CD14-positive monocyte (primary cell): ENCODE data around the gene PDE11A. TPM values are rescaled to one million over a fixed set of nuclear protein-coding genes. Genes with fewer than 3 reads are reported as not detected.

Experiments
- DNase-seq, 3 donors: peaks; one replicate each; pipeline ENCODE4 v3.0.0-alpha.2; 2011 to 2022
- H2AFZ ChIP-seq: 2 replicates; pipeline ENCODE4 v1.6.0; 2012; ENCODE audit warnings: mild to moderate bottlenecking, low read depth, low read length, inconsistent platforms; ENCODE audit not compliant: insufficient read depth, poor library complexity, severe bottlenecking
- H3K27ac ChIP-seq, 2 donors: 1 replicate in 1 of 2; 2 replicates in 1 of 2; pipeline ENCODE4 v1.5.1; 2012 to 2013; ENCODE audit warnings: low read length in 2 of 2, control low read depth in 1 of 2, inconsistent platforms in 1 of 2, low read depth in 1 of 2, mild to moderate bottlenecking in 1 of 2
- H3K27me3 ChIP-seq, 2 donors: one replicate each; pipeline versions ENCODE4 v1.6.0 to v1.6.1; 2011 to 2013; ENCODE audit warnings: low read length in 2 of 2; ENCODE audit not compliant: control insufficient read depth in 2 of 2, insufficient read depth in 2 of 2
- H3K36me3 ChIP-seq, 2 donors: replicated peaks in 1 of 2; 1 replicate in 1 of 2; 2 replicates in 1 of 2; pipeline versions ENCODE4 v1.5.1 to v1.6.1; 2012 to 2013; ENCODE audit warnings: low read length in 2 of 2, control low read depth in 1 of 2, inconsistent platforms in 1 of 2, mild to moderate bottlenecking in 1 of 2; ENCODE audit not compliant: insufficient read depth in 2 of 2, control insufficient read depth in 1 of 2
- H3K4me1 ChIP-seq, 2 donors: 1 replicate in 1 of 2; 2 replicates in 1 of 2; pipeline versions ENCODE4 v1.5.1 to v1.6.1; 2012 to 2013; ENCODE audit warnings: low read length in 2 of 2, control low read depth in 1 of 2, inconsistent platforms in 1 of 2, mild to moderate bottlenecking in 1 of 2, moderate library complexity in 1 of 2; ENCODE audit not compliant: insufficient read depth in 2 of 2, control insufficient read depth in 1 of 2
- H3K4me2 ChIP-seq: replicated peaks from 2 replicates; pipeline ENCODE3; 2012; ENCODE audit warnings: low read length, moderate library complexity, mild to moderate bottlenecking; ENCODE audit not compliant: poor library complexity, severe bottlenecking; ENCODE audit errors: extremely low read depth
- H3K4me3 ChIP-seq, 3 experiments: fragments of 200-600 bp in 1 of 3; sonication (generic) in 1 of 3; replicated peaks in 1 of 3; 1 replicate in 2 of 3; 2 replicates in 1 of 3; pipeline ENCODE4 v1.5.1; 2011 to 2013; ENCODE audit warnings: low read length in 3 of 3, mild to moderate bottlenecking in 3 of 3, control low read depth in 2 of 3, low read depth in 2 of 3, inconsistent platforms in 1 of 3, moderate library complexity in 1 of 3
- H3K79me2 ChIP-seq: 2 replicates; pipeline ENCODE4 v1.6.0; 2012; ENCODE audit warnings: mild to moderate bottlenecking, control low read depth, inconsistent platforms, low read length, moderate library complexity; ENCODE audit not compliant: insufficient read depth
- H3K9ac ChIP-seq: 2 replicates; pipeline ENCODE4 v1.6.0; 2017; ENCODE audit warnings: low read length, mild to moderate bottlenecking; ENCODE audit not compliant: insufficient read depth, poor library complexity, severe bottlenecking
- H3K9me3 ChIP-seq, 2 donors: replicated peaks in 1 of 2; 1 replicate in 1 of 2; 2 replicates in 1 of 2; pipeline versions ENCODE4 v1.5.1 to v1.6.1; 2012 to 2013; ENCODE audit warnings: low read length in 2 of 2, control low read depth in 1 of 2; ENCODE audit not compliant: control insufficient read depth in 1 of 2, insufficient read depth in 1 of 2
- H4K20me1 ChIP-seq: 2 replicates; pipeline ENCODE4 v1.6.0; 2012; ENCODE audit warnings: mild to moderate bottlenecking, low read length, control low read depth, moderate library complexity; ENCODE audit not compliant: insufficient read depth
- H3K27ac Mint-ChIP-seq, 7 donors: one replicate each; pipeline ENCODE4 v1.8.0; 2020; ENCODE audit warnings: mild to moderate bottlenecking in 7 of 7, mixed read lengths in 7 of 7, moderate library complexity in 6 of 7, inconsistent platforms in 2 of 7
- H3K27me3 Mint-ChIP-seq, 3 donors: one replicate each; pipeline ENCODE4 v1.8.0; 2021 to 2022; ENCODE audit warnings: low read depth in 3 of 3, mild to moderate bottlenecking in 3 of 3, mixed read lengths in 3 of 3, moderate library complexity in 3 of 3, inconsistent platforms in 1 of 3
- H3K36me3 Mint-ChIP-seq, 2 donors: one replicate each; pipeline ENCODE4 v1.8.0; 2020; ENCODE audit warnings: mixed read lengths in 2 of 2, inconsistent platforms in 1 of 2, mild to moderate bottlenecking in 1 of 2
- H3K4me1 Mint-ChIP-seq: one replicate; pipeline ENCODE4 v1.8.0; 2020; ENCODE audit warnings: mild to moderate bottlenecking, mixed read lengths
- H3K4me3 Mint-ChIP-seq, 2 donors: one replicate each; pipeline ENCODE4 v1.8.0; 2020; ENCODE audit warnings: mild to moderate bottlenecking in 2 of 2, mixed read lengths in 2 of 2, moderate library complexity in 1 of 2
- H3K9me3 Mint-ChIP-seq, 7 donors: one replicate each; pipeline ENCODE4 v1.8.0; 2020 to 2022; ENCODE audit warnings: mixed read lengths in 7 of 7, mild to moderate bottlenecking in 6 of 7, moderate library complexity in 6 of 7, inconsistent platforms in 2 of 7
- WGBS: methylation state at CpG from one replicate; pipeline ENCODE4 v1.1.5; 2013; ENCODE audit warnings: missing lambda C conversion rate; ENCODE audit not compliant: insufficient coverage; 5-methylcytosine and 5-hydroxymethylcytosine counted together
- intact Hi-C, 2 donors: fragments of 100-400 bp; cut with micrococcal nuclease; formaldehyde crosslinking; loops; one replicate each; pipeline versions ENCODE4 v1.15.0 to v1.15.1; 2023
- polyA plus RNA-seq, 3 donors: library from polyadenylated mRNA; depleted of rRNA in 1 of 3; unstranded in 2 of 3; stranded (reverse) in 1 of 3; fragments of 300-500 nt in 2 of 3; fragments of >200 nt in 1 of 3; fragmentation: Illumina TruSeq in 2 of 3; gene quantifications; 1 replicate in 2 of 3; 2 replicates in 1 of 3; pipeline ENCODE4 v1.2.3, GENCODE V29; 2012 to 2021
- TF ChIP-seq, protein P1 (sequence below): fragments of 200-600 bp; IDR thresholded peaks from one replicate; pipeline ENCODE4 v1.8.0; 2022; ENCODE audit warnings: antibody characterized with exemption, mild to moderate bottlenecking

Gene PDE11A
- polyA plus RNA-seq, 3 donors: not detected

DNA sequence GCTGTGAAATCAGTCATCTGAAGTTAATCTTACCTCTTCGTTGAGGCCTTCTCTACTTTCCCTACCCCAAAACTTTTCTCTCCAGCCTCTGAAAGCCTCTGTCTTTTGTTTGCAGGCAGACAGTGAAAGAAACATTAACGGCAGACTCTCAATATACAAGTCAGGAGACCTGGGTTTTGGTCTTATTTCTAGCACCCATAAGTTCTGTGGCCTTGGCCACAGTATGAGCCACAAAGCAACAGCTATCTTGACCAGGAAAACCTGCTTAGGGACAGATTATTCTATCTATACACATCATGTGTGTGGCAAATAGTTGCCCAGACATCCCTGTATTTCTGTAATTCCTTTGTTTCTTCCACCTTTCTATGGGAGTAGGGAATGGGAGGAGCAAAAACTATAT is 361.7 kb downstream of the PDE11A start:
- Histone ChIP-seq H3K36me3 (no peaks in the 10 kb centered on the region), H3K4me1 (no peaks in the 10 kb centered on the region), H3K9me3 (no peaks in the 10 kb centered on the region), H2AFZ (no peak overlapping the region), H3K79me2 (no peaks in the 10 kb centered on the region), H3K27ac (no peak overlapping the region), H3K4me3 (no peak overlapping the region), H4K20me1 (no peaks in the 10 kb centered on the region), H3K9ac (no peak overlapping the region), H3K27me3 (no peaks in the 10 kb centered on the region), H3K4me2 (no peak overlapping the region)
- Mint-ChIP-seq H3K9me3 (no peaks in the 10 kb centered on the region), H3K4me3 (no peak overlapping the region), H3K36me3 (no peaks in the 10 kb centered on the region), H3K27ac (no peak overlapping the region), H3K27me3 (no peaks in the 10 kb centered on the region), H3K4me1 (no peaks in the 10 kb centered on the region)
- no peak for DNase-seq
- intact Hi-C loops: loop anchor here in 1 of 2 donors (10.0 kb wide), 1 partner anchor 54 kb away; no protein-coding TSS in a partner anchor
- 94% methylated on average over 2 of the region's 2 CpGs for WGBS
- TF ChIP-seq, protein P1, sequence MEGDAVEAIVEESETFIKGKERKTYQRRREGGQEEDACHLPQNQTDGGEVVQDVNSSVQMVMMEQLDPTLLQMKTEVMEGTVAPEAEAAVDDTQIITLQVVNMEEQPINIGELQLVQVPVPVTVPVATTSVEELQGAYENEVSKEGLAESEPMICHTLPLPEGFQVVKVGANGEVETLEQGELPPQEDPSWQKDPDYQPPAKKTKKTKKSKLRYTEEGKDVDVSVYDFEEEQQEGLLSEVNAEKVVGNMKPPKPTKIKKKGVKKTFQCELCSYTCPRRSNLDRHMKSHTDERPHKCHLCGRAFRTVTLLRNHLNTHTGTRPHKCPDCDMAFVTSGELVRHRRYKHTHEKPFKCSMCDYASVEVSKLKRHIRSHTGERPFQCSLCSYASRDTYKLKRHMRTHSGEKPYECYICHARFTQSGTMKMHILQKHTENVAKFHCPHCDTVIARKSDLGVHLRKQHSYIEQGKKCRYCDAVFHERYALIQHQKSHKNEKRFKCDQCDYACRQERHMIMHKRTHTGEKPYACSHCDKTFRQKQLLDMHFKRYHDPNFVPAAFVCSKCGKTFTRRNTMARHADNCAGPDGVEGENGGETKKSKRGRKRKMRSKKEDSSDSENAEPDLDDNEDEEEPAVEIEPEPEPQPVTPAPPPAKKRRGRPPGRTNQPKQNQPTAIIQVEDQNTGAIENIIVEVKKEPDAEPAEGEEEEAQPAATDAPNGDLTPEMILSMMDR: no peak

DNA sequence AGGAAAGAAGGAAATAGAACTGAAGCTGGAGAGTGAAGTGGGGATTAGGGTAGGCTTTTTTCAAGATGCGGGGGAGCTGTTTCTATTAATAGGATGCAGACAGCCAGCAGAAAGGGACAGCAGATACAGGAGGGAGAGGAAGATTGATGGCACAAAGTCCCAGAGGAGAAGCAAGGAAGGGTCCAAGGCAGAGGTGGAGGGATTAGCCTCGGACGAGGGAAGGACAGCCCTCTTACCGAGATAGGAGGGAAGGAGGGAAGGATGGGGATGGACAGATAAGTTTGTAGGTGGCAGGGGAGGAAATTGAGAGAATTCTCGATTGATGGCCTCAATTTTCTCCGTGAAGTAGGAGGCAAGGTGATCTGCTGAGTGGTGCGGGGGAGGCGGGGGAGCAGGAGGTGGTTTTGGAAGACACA is 362.6 kb downstream of the PDE11A start:
- no peaks in the 10 kb centered on the region for H3K9me3 ChIP-seq
- H3K36me3 Mint-ChIP-seq: no peaks in the 10 kb centered on the region
- no peak overlapping the region for H3K4me2 ChIP-seq
- no peak overlapping the region for H2AFZ ChIP-seq
- 90% methylated on average over 8 of the region's 8 CpGs for WGBS
- H4K20me1 ChIP-seq: no peaks in the 10 kb centered on the region
- H3K27ac ChIP-seq: no peak overlapping the region
- TF ChIP-seq, protein P1: no peak
- no peak overlapping the region for H3K4me3 Mint-ChIP-seq
- no peaks in the 10 kb centered on the region for H3K36me3 ChIP-seq
- no peak overlapping the region for H3K4me3 ChIP-seq
- intact Hi-C loops: loop anchor here in 1 of 2 donors (10.0 kb wide), 1 partner anchor 55 kb away; no protein-coding TSS in a partner anchor
- H3K27me3 ChIP-seq: no peaks in the 10 kb centered on the region
- no peak overlapping the region for H3K27ac Mint-ChIP-seq
- H3K79me2 ChIP-seq: no peaks in the 10 kb centered on the region
- no peaks in the 10 kb centered on the region for H3K4me1 Mint-ChIP-seq
- no peaks in the 10 kb centered on the region for H3K27me3 Mint-ChIP-seq
- H3K9ac ChIP-seq: no peak overlapping the region
- no peak for DNase-seq
- H3K9me3 Mint-ChIP-seq: no peaks in the 10 kb centered on the region
- H3K4me1 ChIP-seq: no peaks in the 10 kb centered on the region
